IPS-18c (cell line): ENCODE data around the gene THAP9.

Experiments
- H3K4me3 ChIP-seq: 2 replicates; pipeline ENCODE4 v1.7.0; 2013; ENCODE audit warnings: low read depth, mild to moderate bottlenecking, low read length, moderate library complexity; ENCODE audit not compliant: insufficient read depth
- H3K9me3 ChIP-seq: one replicate; pipeline ENCODE4 v1.6.1; 2013; ENCODE audit warnings: mild to moderate bottlenecking, low read length, moderate library complexity; ENCODE audit not compliant: control insufficient read depth, insufficient read depth

The THAP9 gene

DNA sequence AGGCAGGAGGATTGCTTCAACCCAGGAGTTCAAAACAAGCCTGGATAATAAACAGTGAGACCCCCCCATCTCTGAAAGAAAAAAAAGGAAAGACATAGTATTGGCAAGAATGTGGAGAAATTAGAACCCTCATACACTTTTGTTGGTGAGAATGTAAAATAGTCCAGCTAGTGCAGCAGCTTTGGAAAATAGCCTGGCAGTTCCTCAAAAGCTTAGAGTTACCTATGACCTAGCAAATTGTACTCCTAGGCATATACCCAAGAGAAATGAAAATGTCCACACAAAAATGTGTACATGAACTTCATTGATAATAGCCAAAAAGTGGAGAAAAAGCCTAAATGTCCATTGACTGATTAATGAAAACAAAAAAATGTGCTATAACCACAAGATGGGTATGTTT is 21.3 kb downstream of the THAP9 start:
- Histone ChIP-seq H3K4me3 (no peak overlapping the region), H3K9me3 (no peaks in the 10 kb centered on the region)

- Histone ChIP-seq H3K9me3 (no peaks in the 10 kb centered on the region), H3K4me3 (no peak overlapping the region)
Measured at GRCh38 chr4:82930848-82931755, 30.6 kb downstream of the THAP9 start.

GRCh38 chr4:82934441-82934840 is 33.9 kb downstream of the THAP9 start:
- H3K9me3 ChIP-seq: no peaks in the 10 kb centered on the region
- no peak overlapping the region for H3K4me3 ChIP-seq

GRCh38 chr4:82939414-82939813 is 38.9 kb downstream of the THAP9 start:
- Histone ChIP-seq H3K4me3 (no peak overlapping the region), H3K9me3 (no peaks in the 10 kb centered on the region)

GRCh38 chr4:82947498-82947897 is 47.0 kb downstream of the THAP9 start:
- Histone ChIP-seq H3K4me3 (no peak overlapping the region), H3K9me3 (no peaks in the 10 kb centered on the region)

- no peak overlapping the region for H3K4me3 ChIP-seq
Measured at GRCh38 chr4:82948647-82949204, 48.2 kb downstream of the THAP9 start.

DNA sequence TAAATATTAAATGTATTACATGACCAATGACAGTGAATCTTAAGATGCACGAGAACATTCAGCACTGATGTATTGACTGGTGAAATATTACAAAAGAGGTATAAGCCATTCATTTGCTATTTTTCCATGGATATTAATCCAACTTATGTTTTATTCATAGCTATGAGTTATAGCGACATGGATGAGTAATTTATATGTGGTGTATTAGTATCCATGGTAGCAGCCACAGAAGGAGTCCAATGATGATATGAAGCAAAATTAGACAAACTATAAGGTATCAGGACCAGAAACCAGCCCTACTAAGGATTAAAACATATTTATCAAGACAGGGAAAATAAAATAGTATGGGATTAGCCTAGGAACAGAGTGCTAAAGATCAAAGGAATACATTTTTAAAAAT is 50.7 kb downstream of the THAP9 start:
- no peaks in the 10 kb centered on the region for H3K9me3 ChIP-seq

More at GRCh38 chr4:82948647-82949204, 48.2 kb downstream of the THAP9 start:
- no peaks in the 10 kb centered on the region for H3K9me3 ChIP-seq

GRCh38 chr4:82954212-82954611 is 53.7 kb downstream of the THAP9 start:
- H3K9me3 ChIP-seq: no peaks in the 10 kb centered on the region
- H3K4me3 ChIP-seq: no peak overlapping the region

More for the DNA sequence above, 50.7 kb downstream of the THAP9 start:
- no peak overlapping the region for H3K4me3 ChIP-seq

DNA sequence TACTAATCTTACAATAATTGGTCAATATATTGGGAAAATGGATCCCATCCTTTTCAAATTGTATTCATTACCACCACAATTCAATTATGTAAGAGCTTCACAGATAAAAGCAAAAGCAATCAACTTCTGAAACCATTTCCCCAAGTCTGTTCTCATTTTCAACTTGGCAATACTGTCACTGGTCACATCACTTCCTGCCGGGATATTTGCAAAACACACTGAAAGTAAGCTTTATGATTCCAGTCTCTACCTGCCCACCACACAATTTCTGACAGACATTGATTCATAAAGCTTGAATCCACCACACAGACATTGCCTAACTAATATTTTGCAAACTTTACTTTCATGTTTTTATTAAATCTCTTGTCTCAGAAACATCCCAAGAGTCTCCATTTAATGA is 56.5 kb downstream of the THAP9 start:
- no peaks in the 10 kb centered on the region for H3K9me3 ChIP-seq

DNA sequence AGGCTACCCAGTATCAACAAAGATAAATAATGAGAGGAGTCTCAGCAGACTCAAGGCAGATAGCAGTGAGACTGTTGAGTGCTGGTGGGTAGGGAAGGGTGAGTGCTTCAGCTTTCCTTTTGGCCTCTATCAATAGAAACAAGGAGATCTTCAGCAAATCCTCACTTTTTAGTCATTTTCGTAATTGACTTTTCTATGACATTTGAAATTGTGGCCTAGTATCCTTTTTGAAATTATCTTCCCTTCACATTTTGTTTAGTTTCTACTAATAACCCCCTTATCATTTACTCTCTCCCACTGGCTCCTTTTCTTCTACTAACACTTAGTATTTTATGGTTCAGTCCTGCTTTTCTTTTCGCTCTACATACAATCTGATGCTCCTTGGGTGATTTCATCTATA is 65.2 kb downstream of the THAP9 start:
- H3K4me3 ChIP-seq: no peak overlapping the region
- H3K9me3 ChIP-seq: no peaks in the 10 kb centered on the region

More for the DNA sequence above, 56.5 kb downstream of the THAP9 start:
- H3K4me3 ChIP-seq: no peak overlapping the region

DNA sequence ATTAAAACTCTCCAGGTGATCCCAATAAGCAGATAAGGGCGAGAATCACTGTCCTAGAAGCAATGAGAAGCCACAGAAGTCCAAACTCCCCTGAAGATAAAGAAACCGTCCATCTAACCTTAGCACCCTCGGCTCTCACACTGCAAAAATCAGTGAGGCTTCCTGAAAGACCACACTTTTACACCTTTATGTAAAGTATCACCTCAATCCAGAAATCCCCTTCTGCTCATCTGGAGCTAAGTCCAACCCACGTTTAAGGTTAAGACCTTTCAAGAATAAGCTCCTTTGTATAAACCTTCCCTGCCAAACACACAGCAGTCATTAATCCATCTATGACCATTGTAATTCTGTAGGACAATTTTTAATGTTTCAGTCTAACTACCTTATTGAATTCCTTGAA is 68.4 kb downstream of the THAP9 start:
- Histone ChIP-seq H3K9me3 (no peaks in the 10 kb centered on the region), H3K4me3 (no peak overlapping the region)

GRCh38 chr4:82969414-82969813 is 68.9 kb downstream of the THAP9 start:
- H3K9me3 ChIP-seq: no peaks in the 10 kb centered on the region
- no peak overlapping the region for H3K4me3 ChIP-seq
